OCI-LY1 (cell line): Measurements from ENCODE around the gene ADGRL4.
"Not testable (repeated sequence)": the region's sequence is repeated elsewhere in the genome, so short reads cannot be mapped to it uniquely, and the experiment has no call there.

Experiments used
- H2AFZ ChIP-seq: fragments of 200-600 bp; sonication (generic), shearing (Covaris generic); 2 replicates; pipeline ENCODE4 v1.6.0; 2014; ENCODE audit warnings: antibody characterized with exemption, mild to moderate bottlenecking, low read length
- H3F3A ChIP-seq: fragments of 200-600 bp; sonication (generic), shearing (Covaris generic); 2 replicates; pipeline ENCODE4 v1.6.0; 2014; ENCODE audit warnings: mild to moderate bottlenecking, antibody characterized with exemption, low read length, moderate library complexity; ENCODE audit not compliant: insufficient read depth
- H3K27ac ChIP-seq: fragments of 200-600 bp; sonication (generic); 2 replicates; pipeline ENCODE4 v1.5.1; 2014; ENCODE audit warnings: low read length, mixed run types, mild to moderate bottlenecking, low read depth; ENCODE audit not compliant: poor library complexity, severe bottlenecking
- H3K27me3 ChIP-seq: fragments of 200-600 bp; sonication (generic); 2 replicates; pipeline ENCODE4 v1.6.0; 2014; ENCODE audit warnings: antibody characterized with exemption, mild to moderate bottlenecking, low read length, moderate library complexity; ENCODE audit not compliant: insufficient read depth
- H3K36me3 ChIP-seq: fragments of 200-600 bp; sonication (generic); 2 replicates; pipeline ENCODE4 v1.6.1; 2014; ENCODE audit warnings: mild to moderate bottlenecking, antibody characterized with exemption, low read length, moderate library complexity, mixed read lengths; ENCODE audit not compliant: insufficient read depth
- H3K4me1 ChIP-seq: fragments of 200-600 bp; sonication (generic); 2 replicates; pipeline ENCODE4 v1.5.1; 2014; ENCODE audit warnings: mild to moderate bottlenecking, low read length, moderate library complexity; ENCODE audit not compliant: insufficient read depth, severe bottlenecking
- H3K4me2 ChIP-seq: fragments of 200-600 bp; sonication (generic), shearing (Covaris generic); 2 replicates; pipeline ENCODE4 v1.6.1; 2014; ENCODE audit warnings: low read length
- H3K4me3 ChIP-seq: fragments of 200-600 bp; sonication (generic); 2 replicates; pipeline ENCODE4 v1.5.1; 2014; ENCODE audit warnings: low read length, low read depth, mild to moderate bottlenecking, mixed read lengths; ENCODE audit not compliant: poor library complexity, severe bottlenecking
- H3K79me2 ChIP-seq: fragments of 200-600 bp; shearing (Covaris generic); 2 replicates; pipeline ENCODE4 v1.6.1; 2016; ENCODE audit warnings: mixed run types, low read length, mixed read lengths; ENCODE audit not compliant: insufficient read depth
- H3K9ac ChIP-seq: fragments of 200-600 bp; sonication (generic), shearing (Covaris generic); 2 replicates; pipeline ENCODE4 v1.6.1; 2014; ENCODE audit warnings: mild to moderate bottlenecking, low read length, mixed read lengths
- H3K9me2 ChIP-seq: fragments of 200-600 bp; sonication (generic), shearing (Covaris generic); 2 replicates; pipeline ENCODE4 v1.6.1; 2014; ENCODE audit warnings: low read depth, mild to moderate bottlenecking, low read length, mixed read lengths
- H3K9me3 ChIP-seq: fragments of 200-600 bp; shearing (Covaris generic); 2 replicates; pipeline ENCODE4 v1.6.1; 2014; ENCODE audit warnings: low read length, mixed read lengths
- H4K20me1 ChIP-seq: fragments of 200-600 bp; sonication (generic), shearing (Covaris generic); 2 replicates; pipeline ENCODE4 v1.6.0; 2016; ENCODE audit warnings: mild to moderate bottlenecking, low read length; ENCODE audit not compliant: insufficient read depth
- EZH2 ChIP-seq: fragments of 200-600 bp; sonication (generic), shearing (Covaris generic); IDR thresholded peaks from 2 replicates; pipeline ENCODE4 v1.8.0; 2017; ENCODE audit warnings: borderline replicate concordance, mixed run types, mild to moderate bottlenecking, antibody characterized with exemption, low read length, moderate library complexity, mixed read lengths
- TF ChIP-seq, protein P1 (sequence below): fragments of 200-600 bp; sonication (generic), shearing (Covaris generic); IDR thresholded peaks from 2 replicates; pipeline ENCODE4 v1.5.1; 2017; ENCODE audit warnings: mild to moderate bottlenecking, antibody characterized with exemption, low read length, moderate library complexity, mixed read lengths

Gene ADGRL4

GRCh38 chr1:78987042-78987441, 19.5 kb downstream of the ADGRL4 start:
- Histone ChIP-seq H3K9me2 (no peaks in the 10 kb centered on the region), H3K27me3 (no peaks in the 10 kb centered on the region), H4K20me1 (no peaks in the 10 kb centered on the region), H3K36me3 (no peaks in the 10 kb centered on the region), H3K79me2 (no peaks in the 10 kb centered on the region), H3F3A (no peaks in the 10 kb centered on the region), H3K4me3 (no peak overlapping the region), H2AFZ (no peak overlapping the region), H3K9me3 (no peaks in the 10 kb centered on the region), H3K4me1 (no peaks in the 10 kb centered on the region), H3K27ac (no peak overlapping the region), H3K9ac (no peak overlapping the region), H3K4me2 (no peak overlapping the region)
- TF ChIP-seq EZH2 = no peak

DNA sequence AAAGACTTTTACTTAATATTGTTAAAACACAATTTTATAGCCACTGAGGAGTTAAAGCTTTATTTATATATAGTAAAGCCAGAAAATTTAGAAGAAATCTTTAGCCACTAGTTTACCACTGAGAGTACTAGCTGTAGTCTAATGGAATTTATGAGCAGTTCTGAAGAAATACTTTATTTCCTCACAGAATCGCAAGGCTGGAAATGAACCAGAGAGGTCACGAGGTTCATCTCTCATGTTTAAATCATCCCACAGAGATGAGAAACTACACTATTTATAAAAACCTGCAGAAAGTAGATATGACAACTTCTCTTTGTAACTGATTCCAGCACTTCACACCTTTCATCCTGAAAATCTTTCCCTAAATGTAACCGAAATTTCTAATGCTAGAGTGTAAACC, 26.0 kb downstream of the ADGRL4 start:
- no peak overlapping the region for H2AFZ ChIP-seq
- H3F3A ChIP-seq = no peaks in the 10 kb centered on the region
- no peak overlapping the region for H3K4me2 ChIP-seq
- no peaks in the 10 kb centered on the region for H3K9me3 ChIP-seq
- TF ChIP-seq EZH2 = no peak
- H4K20me1 ChIP-seq = no peaks in the 10 kb centered on the region
- no peaks in the 10 kb centered on the region for H3K9me2 ChIP-seq
- H3K4me3 ChIP-seq = no peak overlapping the region
- H3K4me1 ChIP-seq = no peaks in the 10 kb centered on the region
- H3K9ac ChIP-seq = no peak overlapping the region
- H3K27me3 ChIP-seq = no peaks in the 10 kb centered on the region
- H3K79me2 ChIP-seq = no peaks in the 10 kb centered on the region
- H3K36me3 ChIP-seq = no peaks in the 10 kb centered on the region
- H3K27ac ChIP-seq = no peak overlapping the region

DNA sequence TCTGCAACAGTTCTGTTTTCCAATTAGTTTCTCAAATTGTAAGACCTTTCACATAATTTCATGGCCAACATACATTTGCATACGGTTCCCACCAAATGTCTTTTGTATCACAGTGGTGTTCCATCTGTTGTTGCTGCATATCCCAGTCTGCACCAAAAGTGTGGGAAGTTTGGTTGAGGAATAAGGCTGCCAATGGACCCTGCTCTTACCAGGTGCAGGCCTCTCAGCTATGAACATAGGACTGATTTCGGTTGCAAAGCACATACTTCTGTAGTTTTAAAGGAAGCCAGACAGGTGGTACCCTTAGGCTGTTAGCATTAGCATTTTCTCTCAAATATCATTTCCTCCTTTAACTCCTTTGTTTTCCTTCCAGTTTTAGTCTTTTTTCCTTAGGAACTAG, 33.8 kb downstream of the ADGRL4 start:
- Histone ChIP-seq H2AFZ (no peak overlapping the region), H4K20me1 (no peaks in the 10 kb centered on the region), H3F3A (no peaks in the 10 kb centered on the region), H3K9ac (no peak overlapping the region), H3K9me3 (no peaks in the 10 kb centered on the region), H3K4me2 (no peak overlapping the region), H3K27ac (no peak overlapping the region), H3K27me3 (no peaks in the 10 kb centered on the region), H3K4me1 (no peaks in the 10 kb centered on the region), H3K4me3 (no peak overlapping the region), H3K79me2 (no peaks in the 10 kb centered on the region), H3K36me3 (no peaks in the 10 kb centered on the region), H3K9me2 (no peaks in the 10 kb centered on the region)
- TF ChIP-seq, protein P1, sequence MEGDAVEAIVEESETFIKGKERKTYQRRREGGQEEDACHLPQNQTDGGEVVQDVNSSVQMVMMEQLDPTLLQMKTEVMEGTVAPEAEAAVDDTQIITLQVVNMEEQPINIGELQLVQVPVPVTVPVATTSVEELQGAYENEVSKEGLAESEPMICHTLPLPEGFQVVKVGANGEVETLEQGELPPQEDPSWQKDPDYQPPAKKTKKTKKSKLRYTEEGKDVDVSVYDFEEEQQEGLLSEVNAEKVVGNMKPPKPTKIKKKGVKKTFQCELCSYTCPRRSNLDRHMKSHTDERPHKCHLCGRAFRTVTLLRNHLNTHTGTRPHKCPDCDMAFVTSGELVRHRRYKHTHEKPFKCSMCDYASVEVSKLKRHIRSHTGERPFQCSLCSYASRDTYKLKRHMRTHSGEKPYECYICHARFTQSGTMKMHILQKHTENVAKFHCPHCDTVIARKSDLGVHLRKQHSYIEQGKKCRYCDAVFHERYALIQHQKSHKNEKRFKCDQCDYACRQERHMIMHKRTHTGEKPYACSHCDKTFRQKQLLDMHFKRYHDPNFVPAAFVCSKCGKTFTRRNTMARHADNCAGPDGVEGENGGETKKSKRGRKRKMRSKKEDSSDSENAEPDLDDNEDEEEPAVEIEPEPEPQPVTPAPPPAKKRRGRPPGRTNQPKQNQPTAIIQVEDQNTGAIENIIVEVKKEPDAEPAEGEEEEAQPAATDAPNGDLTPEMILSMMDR = no peak
- TF ChIP-seq EZH2 = no peak

DNA sequence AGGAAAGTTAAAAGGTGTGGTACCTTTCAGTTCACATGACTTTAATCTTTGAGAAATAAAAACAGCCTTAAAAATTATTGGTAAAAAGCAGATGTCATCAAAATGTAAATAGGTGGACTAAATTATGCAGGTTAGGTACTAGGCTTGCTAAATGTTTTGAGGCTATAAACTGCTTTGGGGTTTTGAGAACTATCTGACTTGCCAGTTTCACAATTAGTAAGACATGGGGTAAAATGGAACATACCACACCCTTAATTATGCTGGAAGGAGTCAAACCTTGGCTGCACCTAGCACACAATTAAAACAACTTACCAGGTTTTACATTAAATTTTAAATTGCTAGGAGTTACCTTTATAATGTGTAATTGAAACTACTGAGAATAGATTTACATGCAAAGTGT, 39.4 kb downstream of the ADGRL4 start:
- H3F3A ChIP-seq, H3K4me2 ChIP-seq, H3K79me2 ChIP-seq, H3K4me1 ChIP-seq, H3K9me3 ChIP-seq, H4K20me1 ChIP-seq, H3K9me2 ChIP-seq, H3K36me3 ChIP-seq, H3K27ac ChIP-seq, H3K27me3 ChIP-seq, H3K4me3 ChIP-seq, H2AFZ ChIP-seq, H3K9ac ChIP-seq: not testable (repeated sequence)

GRCh38 chr1:78958711-78959110, 47.8 kb downstream of the ADGRL4 start:
- no peak overlapping the region for H3K4me2 ChIP-seq
- H3K4me1 ChIP-seq = no peaks in the 10 kb centered on the region
- no peak overlapping the region for H3K27ac ChIP-seq
- no peaks in the 10 kb centered on the region for H4K20me1 ChIP-seq
- H3K4me3 ChIP-seq = no peak overlapping the region
- TF ChIP-seq, protein P1 = no peak
- no peak for TF ChIP-seq EZH2
- no peaks in the 10 kb centered on the region for H3K79me2 ChIP-seq
- no peaks in the 10 kb centered on the region for H3F3A ChIP-seq
- no peaks in the 10 kb centered on the region for H3K9me2 ChIP-seq
- H3K36me3 ChIP-seq = no peaks in the 10 kb centered on the region
- no peak overlapping the region for H2AFZ ChIP-seq
- no peaks in the 10 kb centered on the region for H3K27me3 ChIP-seq
- no peaks in the 10 kb centered on the region for H3K9me3 ChIP-seq
- H3K9ac ChIP-seq = no peak overlapping the region
